GM12878 (cell line): Measurements from ENCODE around the gene CNTD1. TPM values are rescaled to one million over a fixed set of nuclear protein-coding genes. Genes with fewer than 3 reads are reported as not detected.

ENCODE experiments used
- ATF7 ChIP-seq: fragments of 450-650 bp; IDR thresholded peaks from 2 replicates; pipeline ENCODE4 v1.6.1; 2016; ENCODE audit warnings: low read depth, mild to moderate bottlenecking
- BCL11A ChIP-seq: IDR thresholded peaks from 2 replicates; pipeline ENCODE4 v1.6.1; 2011; ENCODE audit warnings: low read depth, low read length
- EZH2 ChIP-seq: IDR thresholded peaks from 2 replicates; pipeline ENCODE4 v1.6.1; 2012; ENCODE audit warnings: low read depth, mild to moderate bottlenecking, control low read depth, inconsistent platforms, low read length, borderline replicate concordance; ENCODE audit not compliant: control insufficient read depth
- FOXK2 ChIP-seq: fragments of 450-650 bp; IDR thresholded peaks from 2 replicates; pipeline ENCODE4 v1.6.1; 2017; ENCODE audit warnings: mild to moderate bottlenecking, moderate library complexity
- MEF2A ChIP-seq: IDR thresholded peaks from 2 replicates; pipeline ENCODE4 v1.6.1; 2011; ENCODE audit warnings: low read depth, mild to moderate bottlenecking, low read length, moderate library complexity; ENCODE audit not compliant: insufficient read depth
- MYB ChIP-seq: fragments of 150-350 bp; IDR thresholded peaks from 2 replicates; pipeline ENCODE4 v1.6.1; 2014; ENCODE audit warnings: mild to moderate bottlenecking, low read depth, low read length, borderline replicate concordance
- PML ChIP-seq: IDR thresholded peaks from 2 replicates; pipeline ENCODE4 v1.6.1; 2012; ENCODE audit warnings: low read length, inconsistent platforms
- POU2F2 ChIP-seq: IDR thresholded peaks from 3 replicates; pipeline ENCODE4 v1.6.1; 2011; ENCODE audit warnings: low read depth, mild to moderate bottlenecking, low read length, borderline replicate concordance
- ZNF274 ChIP-seq: IDR thresholded peaks from one replicate; pipeline ENCODE4 v1.8.0; 2011; ENCODE audit not compliant: insufficient read length, insufficient read depth
- polyA plus RNA-seq, 11 experiments: library from polyadenylated mRNA; depleted of rRNA in 4 of 11; unstranded in 6 of 11; stranded (reverse) in 5 of 11; fragments of >200 nt; fragmentation: Nextera tagmentation in 4 of 11; fragmentation: Illumina TruSeq in 1 of 11; extraction: Ambion mirVana in 4 of 11; extraction: Trizol in 1 of 11; gene quantifications; 1 replicate in 1 of 11; 2 replicates in 10 of 11; pipeline versions ENCODE4 v1.2.1 to v1.2.3, GENCODE V29; 2011 to 2016; ENCODE audit warnings: inconsistent platforms in 2 of 11, missing spikeins in 2 of 11, low read depth in 1 of 11
- total RNA-seq, 4 experiments: library from RNA; depleted of rRNA in 3 of 4; stranded (reverse); fragments of >200 nt in 3 of 4; fragmentation: Illumina TruSeq in 1 of 4; extraction: Trizol in 1 of 4; gene quantifications; 2 replicates each; pipeline versions ENCODE4 v1.2.1 to v1.2.3, GENCODE V29; 2013 to 2021
- TF ChIP-seq, protein P1 (sequence below): IDR thresholded peaks from 2 replicates; pipeline ENCODE4 v1.6.1; 2012; ENCODE audit warnings: improper control_type of control experiment, low read depth, low read length; ENCODE audit not compliant: insufficient replicate concordance
- TF ChIP-seq, protein P2 (sequence below): fragments of 450-650 bp; conservative IDR thresholded peaks from 2 replicates; pipeline ENCODE4 v1.6.1; 2017; ENCODE audit warnings: mild to moderate bottlenecking, moderate library complexity
- TF ChIP-seq, protein P3 (sequence below): fragments of 450-650 bp; IDR thresholded peaks from 2 replicates; pipeline ENCODE4 v1.6.1; 2017; ENCODE audit warnings: mild to moderate bottlenecking, moderate library complexity
- TF ChIP-seq, protein P4 (sequence below): fragments of 450-650 bp; IDR thresholded peaks from 2 replicates; pipeline ENCODE4 v1.6.1; 2017; ENCODE audit warnings: low read depth, mild to moderate bottlenecking, moderate library complexity
- TF ChIP-seq, protein P5 (sequence below): fragments of 450-650 bp; IDR thresholded peaks from 2 replicates; pipeline ENCODE4 v1.6.1; 2016; ENCODE audit warnings: mild to moderate bottlenecking

CNTD1 gene
- total and polyA plus RNA-seq, 10 of the 15 experiments (the other 5 are each of a cell fraction or from before 2014, with no cell fraction given), result 0.06 to 1.5 (median 1.1) TPM; not detected in 4

DNA sequence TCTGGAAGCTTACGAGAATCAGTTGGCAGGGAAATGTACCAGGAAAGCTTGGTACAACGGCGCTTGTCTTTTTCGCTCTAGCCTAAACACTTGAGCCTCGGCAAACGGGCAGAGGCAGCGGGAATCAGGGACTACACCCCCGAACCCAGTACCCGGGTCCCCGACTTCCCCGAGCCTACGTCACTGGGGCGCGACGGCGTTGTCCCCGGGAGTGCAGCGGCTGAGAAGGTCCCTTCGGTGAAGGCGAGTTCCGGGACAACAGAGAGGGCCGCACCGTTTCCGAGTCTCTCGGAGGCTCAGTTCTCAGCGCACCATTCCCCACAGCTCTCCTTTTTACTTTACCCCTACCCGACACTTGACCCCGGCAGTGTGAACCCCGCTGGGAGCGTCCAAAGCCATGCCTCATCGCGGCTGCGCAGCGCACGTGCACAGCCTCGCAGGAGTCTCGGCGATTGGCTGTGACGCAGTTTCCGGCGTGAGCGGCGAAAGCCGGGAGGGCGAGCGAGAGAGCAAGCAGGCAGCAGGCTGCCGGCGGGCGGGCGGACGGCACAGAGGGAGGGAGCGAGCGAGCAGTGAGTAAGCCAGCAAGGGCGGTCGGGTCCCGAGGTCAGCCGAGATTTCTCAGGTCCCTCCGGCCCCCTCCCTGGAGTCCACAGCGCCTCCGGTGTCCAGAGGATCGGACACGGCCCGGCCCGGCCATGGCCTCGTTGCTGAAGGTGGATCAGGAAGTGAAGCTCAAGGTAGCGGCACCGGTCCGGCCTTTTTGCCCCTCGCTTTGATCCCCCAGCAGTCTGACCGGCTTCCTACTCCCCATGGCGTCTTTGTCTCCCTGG, 34.5 kb downstream of the CNTD1 start, which contains the start of gene PSME3 (continued):
- TF ChIP-seq, protein P1, sequence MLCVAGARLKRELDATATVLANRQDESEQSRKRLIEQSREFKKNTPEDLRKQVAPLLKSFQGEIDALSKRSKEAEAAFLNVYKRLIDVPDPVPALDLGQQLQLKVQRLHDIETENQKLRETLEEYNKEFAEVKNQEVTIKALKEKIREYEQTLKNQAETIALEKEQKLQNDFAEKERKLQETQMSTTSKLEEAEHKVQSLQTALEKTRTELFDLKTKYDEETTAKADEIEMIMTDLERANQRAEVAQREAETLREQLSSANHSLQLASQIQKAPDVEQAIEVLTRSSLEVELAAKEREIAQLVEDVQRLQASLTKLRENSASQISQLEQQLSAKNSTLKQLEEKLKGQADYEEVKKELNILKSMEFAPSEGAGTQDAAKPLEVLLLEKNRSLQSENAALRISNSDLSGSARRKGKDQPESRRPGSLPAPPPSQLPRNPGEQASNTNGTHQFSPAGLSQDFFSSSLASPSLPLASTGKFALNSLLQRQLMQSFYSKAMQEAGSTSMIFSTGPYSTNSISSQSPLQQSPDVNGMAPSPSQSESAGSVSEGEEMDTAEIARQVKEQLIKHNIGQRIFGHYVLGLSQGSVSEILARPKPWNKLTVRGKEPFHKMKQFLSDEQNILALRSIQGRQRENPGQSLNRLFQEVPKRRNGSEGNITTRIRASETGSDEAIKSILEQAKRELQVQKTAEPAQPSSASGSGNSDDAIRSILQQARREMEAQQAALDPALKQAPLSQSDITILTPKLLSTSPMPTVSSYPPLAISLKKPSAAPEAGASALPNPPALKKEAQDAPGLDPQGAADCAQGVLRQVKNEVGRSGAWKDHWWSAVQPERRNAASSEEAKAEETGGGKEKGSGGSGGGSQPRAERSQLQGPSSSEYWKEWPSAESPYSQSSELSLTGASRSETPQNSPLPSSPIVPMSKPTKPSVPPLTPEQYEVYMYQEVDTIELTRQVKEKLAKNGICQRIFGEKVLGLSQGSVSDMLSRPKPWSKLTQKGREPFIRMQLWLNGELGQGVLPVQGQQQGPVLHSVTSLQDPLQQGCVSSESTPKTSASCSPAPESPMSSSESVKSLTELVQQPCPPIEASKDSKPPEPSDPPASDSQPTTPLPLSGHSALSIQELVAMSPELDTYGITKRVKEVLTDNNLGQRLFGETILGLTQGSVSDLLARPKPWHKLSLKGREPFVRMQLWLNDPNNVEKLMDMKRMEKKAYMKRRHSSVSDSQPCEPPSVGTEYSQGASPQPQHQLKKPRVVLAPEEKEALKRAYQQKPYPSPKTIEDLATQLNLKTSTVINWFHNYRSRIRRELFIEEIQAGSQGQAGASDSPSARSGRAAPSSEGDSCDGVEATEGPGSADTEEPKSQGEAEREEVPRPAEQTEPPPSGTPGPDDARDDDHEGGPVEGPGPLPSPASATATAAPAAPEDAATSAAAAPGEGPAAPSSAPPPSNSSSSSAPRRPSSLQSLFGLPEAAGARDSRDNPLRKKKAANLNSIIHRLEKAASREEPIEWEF, result no peak
- TF ChIP-seq, protein P2, sequence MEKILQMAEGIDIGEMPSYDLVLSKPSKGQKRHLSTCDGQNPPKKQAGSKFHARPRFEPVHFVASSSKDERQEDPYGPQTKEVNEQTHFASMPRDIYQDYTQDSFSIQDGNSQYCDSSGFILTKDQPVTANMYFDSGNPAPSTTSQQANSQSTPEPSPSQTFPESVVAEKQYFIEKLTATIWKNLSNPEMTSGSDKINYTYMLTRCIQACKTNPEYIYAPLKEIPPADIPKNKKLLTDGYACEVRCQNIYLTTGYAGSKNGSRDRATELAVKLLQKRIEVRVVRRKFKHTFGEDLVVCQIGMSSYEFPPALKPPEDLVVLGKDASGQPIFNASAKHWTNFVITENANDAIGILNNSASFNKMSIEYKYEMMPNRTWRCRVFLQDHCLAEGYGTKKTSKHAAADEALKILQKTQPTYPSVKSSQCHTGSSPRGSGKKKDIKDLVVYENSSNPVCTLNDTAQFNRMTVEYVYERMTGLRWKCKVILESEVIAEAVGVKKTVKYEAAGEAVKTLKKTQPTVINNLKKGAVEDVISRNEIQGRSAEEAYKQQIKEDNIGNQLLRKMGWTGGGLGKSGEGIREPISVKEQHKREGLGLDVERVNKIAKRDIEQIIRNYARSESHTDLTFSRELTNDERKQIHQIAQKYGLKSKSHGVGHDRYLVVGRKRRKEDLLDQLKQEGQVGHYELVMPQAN, result peak; percentile 98
- TF ChIP-seq PML (peak; percentile 93), FOXK2 (peak; percentile 93), POU2F2 (no peak; the same call in 2 of the 3 replicates), EZH2 (no peak), MYB (no peak), BCL11A (0 out of 2 replicates have a peak, but pooled peaks have one; percentile 7), MEF2A (no peak), ATF7 (peak; percentile 73), ZNF274 (no peak)
- TF ChIP-seq, protein P3, sequence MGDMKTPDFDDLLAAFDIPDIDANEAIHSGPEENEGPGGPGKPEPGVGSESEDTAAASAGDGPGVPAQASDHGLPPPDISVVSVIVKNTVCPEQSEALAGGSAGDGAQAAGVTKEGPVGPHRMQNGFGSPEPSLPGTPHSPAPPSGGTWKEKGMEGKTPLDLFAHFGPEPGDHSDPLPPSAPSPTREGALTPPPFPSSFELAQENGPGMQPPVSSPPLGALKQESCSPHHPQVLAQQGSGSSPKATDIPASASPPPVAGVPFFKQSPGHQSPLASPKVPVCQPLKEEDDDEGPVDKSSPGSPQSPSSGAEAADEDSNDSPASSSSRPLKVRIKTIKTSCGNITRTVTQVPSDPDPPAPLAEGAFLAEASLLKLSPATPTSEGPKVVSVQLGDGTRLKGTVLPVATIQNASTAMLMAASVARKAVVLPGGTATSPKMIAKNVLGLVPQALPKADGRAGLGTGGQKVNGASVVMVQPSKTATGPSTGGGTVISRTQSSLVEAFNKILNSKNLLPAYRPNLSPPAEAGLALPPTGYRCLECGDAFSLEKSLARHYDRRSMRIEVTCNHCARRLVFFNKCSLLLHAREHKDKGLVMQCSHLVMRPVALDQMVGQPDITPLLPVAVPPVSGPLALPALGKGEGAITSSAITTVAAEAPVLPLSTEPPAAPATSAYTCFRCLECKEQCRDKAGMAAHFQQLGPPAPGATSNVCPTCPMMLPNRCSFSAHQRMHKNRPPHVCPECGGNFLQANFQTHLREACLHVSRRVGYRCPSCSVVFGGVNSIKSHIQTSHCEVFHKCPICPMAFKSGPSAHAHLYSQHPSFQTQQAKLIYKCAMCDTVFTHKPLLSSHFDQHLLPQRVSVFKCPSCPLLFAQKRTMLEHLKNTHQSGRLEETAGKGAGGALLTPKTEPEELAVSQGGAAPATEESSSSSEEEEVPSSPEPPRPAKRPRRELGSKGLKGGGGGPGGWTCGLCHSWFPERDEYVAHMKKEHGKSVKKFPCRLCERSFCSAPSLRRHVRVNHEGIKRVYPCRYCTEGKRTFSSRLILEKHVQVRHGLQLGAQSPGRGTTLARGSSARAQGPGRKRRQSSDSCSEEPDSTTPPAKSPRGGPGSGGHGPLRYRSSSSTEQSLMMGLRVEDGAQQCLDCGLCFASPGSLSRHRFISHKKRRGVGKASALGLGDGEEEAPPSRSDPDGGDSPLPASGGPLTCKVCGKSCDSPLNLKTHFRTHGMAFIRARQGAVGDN, result peak; percentile 77; the same call in 1 of the 2 replicates
- TF ChIP-seq, protein P4, sequence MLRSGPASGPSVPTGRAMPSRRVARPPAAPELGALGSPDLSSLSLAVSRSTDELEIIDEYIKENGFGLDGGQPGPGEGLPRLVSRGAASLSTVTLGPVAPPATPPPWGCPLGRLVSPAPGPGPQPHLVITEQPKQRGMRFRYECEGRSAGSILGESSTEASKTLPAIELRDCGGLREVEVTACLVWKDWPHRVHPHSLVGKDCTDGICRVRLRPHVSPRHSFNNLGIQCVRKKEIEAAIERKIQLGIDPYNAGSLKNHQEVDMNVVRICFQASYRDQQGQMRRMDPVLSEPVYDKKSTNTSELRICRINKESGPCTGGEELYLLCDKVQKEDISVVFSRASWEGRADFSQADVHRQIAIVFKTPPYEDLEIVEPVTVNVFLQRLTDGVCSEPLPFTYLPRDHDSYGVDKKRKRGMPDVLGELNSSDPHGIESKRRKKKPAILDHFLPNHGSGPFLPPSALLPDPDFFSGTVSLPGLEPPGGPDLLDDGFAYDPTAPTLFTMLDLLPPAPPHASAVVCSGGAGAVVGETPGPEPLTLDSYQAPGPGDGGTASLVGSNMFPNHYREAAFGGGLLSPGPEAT, result peak; percentile 99
- TF ChIP-seq, protein P5, sequence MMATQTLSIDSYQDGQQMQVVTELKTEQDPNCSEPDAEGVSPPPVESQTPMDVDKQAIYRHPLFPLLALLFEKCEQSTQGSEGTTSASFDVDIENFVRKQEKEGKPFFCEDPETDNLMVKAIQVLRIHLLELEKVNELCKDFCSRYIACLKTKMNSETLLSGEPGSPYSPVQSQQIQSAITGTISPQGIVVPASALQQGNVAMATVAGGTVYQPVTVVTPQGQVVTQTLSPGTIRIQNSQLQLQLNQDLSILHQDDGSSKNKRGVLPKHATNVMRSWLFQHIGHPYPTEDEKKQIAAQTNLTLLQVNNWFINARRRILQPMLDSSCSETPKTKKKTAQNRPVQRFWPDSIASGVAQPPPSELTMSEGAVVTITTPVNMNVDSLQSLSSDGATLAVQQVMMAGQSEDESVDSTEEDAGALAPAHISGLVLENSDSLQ, result 0 out of 2 replicates have a peak, but pooled peaks have one; percentile 48
